ENCODE results near the gene HEY2.

- no peak for TF ChIP-seq EZH2 (IDR thresholded peaks at IDR 0.05; ENCODE audit: low read length, unreplicated experiment)
- no peak for TF ChIP-seq CTCF (conservative IDR thresholded peaks at IDR 0.05; ENCODE audit: low read depth, low read length)
- no peak for TF ChIP-seq EZH2phosphoT487 (IDR thresholded peaks at IDR 0.05; ENCODE audit: borderline replicate concordance, low read length)
Measured at GRCh38 chr6:125779924-125780539, 30.6 kb downstream of the HEY2 start.

All from PC-3 (cell line).